Retinal pigment epithelial cell (primary cell): ENCODE results near the gene BRIP1.

Experiments
- DNase-seq: peaks from one replicate; pipeline ENCODE4 v3.0.0-alpha.2; 2010; ENCODE audit warnings: low read depth
- H3K4me3 ChIP-seq: 2 replicates; pipeline ENCODE4 v1.5.1; 2011; ENCODE audit warnings: mild to moderate bottlenecking, low read length, control low read depth, moderate library complexity
- CTCF ChIP-seq: conservative IDR thresholded peaks from 2 replicates; pipeline ENCODE4 v1.5.1; 2011; ENCODE audit warnings: low read depth, low read length, control low read depth, inconsistent platforms

The BRIP1 gene

GRCh38 chr17:61793565-61793964 is 69.8 kb downstream of the BRIP1 start:
- no peak for TF ChIP-seq CTCF
- no peak for DNase-seq
- H3K4me3 ChIP-seq, result no peak overlapping the region

- TF ChIP-seq CTCF, result no peak
- no peak overlapping the region for H3K4me3 ChIP-seq
- DNase-seq, result no peak
Measured at GRCh38 chr17:61789872-61790271, 73.5 kb downstream of the BRIP1 start.

- TF ChIP-seq CTCF, result no peak
- DNase-seq, result no peak
- H3K4me3 ChIP-seq, result no peak overlapping the region
Measured at GRCh38 chr17:61786088-61786487, 77.2 kb downstream of the BRIP1 start.

- DNase-seq, result no peak
- no peak for TF ChIP-seq CTCF
- H3K4me3 ChIP-seq, result no peak overlapping the region
Measured at GRCh38 chr17:61784510-61784909, 78.8 kb downstream of the BRIP1 start.

GRCh38 chr17:61783556-61784304 is 79.6 kb downstream of the BRIP1 start:
- TF ChIP-seq CTCF, result no peak
- no peak overlapping the region for H3K4me3 ChIP-seq
- DNase-seq, result no peak

GRCh38 chr17:61783120-61783519 is 80.2 kb downstream of the BRIP1 start:
- H3K4me3 ChIP-seq, result no peak overlapping the region
- DNase-seq, result no peak
- no peak for TF ChIP-seq CTCF

- TF ChIP-seq CTCF, result no peak
- no peak for DNase-seq
- H3K4me3 ChIP-seq, result no peak overlapping the region
Measured at GRCh38 chr17:61782683-61783082, 80.6 kb downstream of the BRIP1 start.
